ENCODE results near the gene PYCARD.
"Not testable (repeated sequence)": the region's sequence is repeated elsewhere in the genome, so short reads cannot be mapped to it uniquely, and the experiment has no call there.

PYCARD gene

GRCh38 chr16:31214708-31215286 lies 12.2 kb upstream of the PYCARD start:
- DNase-seq: no peak

DNA sequence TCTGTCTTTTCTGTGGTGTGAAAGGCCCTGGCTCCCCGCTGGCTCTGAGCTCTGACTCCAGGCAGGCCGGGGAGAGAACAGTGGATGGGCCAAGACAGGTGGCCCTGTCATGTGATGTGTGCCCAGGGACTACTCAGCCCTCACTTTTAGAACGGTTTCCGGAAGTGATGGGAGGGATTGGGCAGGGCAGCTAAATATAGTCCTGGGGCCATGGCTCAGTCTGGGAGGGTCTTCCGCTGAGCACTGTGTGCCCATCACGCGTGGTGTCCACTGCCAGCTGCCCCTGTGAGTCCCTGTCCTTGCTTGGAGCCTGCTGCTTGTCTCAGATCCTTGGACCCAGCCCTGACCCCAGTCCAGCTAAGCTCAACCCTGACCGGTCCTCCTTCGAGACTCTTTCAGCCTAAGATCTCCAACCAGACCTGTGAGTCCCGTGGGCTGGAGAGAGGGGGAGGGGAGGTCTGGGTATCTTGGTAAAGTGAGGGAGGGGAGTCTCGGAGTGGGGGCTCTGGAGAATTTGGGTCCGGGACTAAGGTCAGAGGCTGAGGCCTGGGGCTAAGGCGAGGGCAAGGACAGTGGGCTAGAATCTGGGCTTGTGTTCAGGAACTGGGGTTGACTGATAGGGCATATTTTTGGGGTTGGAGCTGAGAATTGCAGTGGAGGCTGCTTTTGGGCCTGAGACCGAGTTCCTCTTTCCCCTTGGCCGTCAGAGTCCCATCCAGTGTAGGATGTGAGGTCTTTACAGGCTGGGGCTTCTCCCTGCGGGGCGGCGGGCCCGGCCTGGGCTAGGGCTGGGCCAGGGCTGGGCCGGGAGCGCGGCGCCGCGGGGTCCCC lies 11.5 kb upstream of the PYCARD start, which contains the start of gene TRIM72:
Gene TRIM72, plus strand, starts transcription at position 243 of the 831 bp plus-strand sequence. CDS start 620 bp downstream, outside the sequence.
- DNase-seq: no peak

- no peak for DNase-seq
Observed at GRCh38 chr16:31213342-31213741, 10.8 kb upstream of the PYCARD start.

- no peak for DNase-seq
Observed at GRCh38 chr16:31206776-31207175, 4.2 kb upstream of the PYCARD start.

GRCh38 chr16:31204871-31205666 lies 2.5 kb upstream of the PYCARD start:
- no peak for DNase-seq

- no peak for DNase-seq
Observed at GRCh38 chr16:31201582-31202413, 762 bp downstream of the PYCARD start.

DNA sequence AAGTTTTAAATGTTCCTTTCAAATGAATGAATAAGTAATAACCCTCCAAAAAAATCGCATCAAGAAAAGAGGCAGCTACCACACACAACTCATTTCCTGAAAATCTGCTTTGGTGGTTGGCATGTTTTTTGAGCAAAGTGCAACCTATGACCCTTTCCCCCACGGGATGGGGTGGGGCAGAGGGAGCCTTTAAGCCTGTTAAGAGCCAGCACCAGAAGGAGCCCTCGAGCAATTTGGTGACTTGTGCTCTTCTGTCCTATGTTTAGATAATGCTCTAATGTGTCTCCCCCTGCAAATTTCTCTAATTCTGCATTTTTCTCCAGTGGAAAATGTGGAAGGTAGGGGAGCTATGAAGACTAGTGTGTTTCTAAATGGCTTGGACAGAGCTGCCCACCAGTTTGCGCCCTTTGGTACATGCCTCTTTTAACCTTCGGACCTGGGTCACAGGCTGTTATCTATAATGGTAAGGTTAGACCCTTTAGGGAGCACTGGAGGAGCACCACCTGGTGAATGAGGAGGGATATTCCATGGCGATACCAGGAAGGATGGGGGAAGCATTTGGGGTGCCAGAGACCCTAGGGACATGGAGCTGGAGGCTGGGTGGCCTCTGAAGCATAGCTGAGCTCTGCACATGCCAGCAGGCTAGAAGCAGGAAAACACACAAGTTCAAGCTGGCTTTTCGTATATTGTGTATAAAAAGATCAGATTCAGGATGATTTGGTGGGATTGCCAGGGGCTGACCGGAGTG lies 1.6 kb downstream of the PYCARD start:
- no peak for DNase-seq

DNA sequence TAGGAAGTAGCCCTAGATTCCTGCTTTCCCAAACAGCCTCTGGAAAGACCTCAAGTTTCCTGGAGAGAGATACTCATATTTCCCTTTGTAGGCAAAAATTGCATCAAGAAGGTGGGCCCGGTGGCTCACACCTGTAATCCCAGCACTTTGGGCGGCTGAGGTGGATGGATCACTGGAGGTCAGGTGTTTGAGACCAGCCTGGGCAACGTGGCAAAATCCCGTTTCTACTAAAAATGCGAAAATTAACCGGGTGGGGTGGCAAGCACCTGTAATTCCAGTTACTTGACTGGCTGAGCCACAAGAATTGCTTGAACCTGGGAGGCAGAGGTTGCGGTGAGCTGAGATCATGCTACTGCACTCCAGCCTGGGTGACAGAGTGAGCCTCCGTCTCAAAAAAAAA lies 2.4 kb downstream of the PYCARD start:
- not testable (repeated sequence) for DNase-seq

GRCh38 chr16:31199430-31200041 lies 3.0 kb downstream of the PYCARD start:
- DNase-seq: no peak

- DNase-seq: no peak
Observed at GRCh38 chr16:31198207-31198882, 4.2 kb downstream of the PYCARD start.

GRCh38 chr16:31196324-31197088 lies 6.1 kb downstream of the PYCARD start:
- no peak for DNase-seq

GRCh38 chr16:31195861-31196260 lies 6.7 kb downstream of the PYCARD start:
- DNase-seq: not testable (repeated sequence)

GRCh38 chr16:31194898-31195297 lies 7.7 kb downstream of the PYCARD start:
- no peak for DNase-seq

DNA sequence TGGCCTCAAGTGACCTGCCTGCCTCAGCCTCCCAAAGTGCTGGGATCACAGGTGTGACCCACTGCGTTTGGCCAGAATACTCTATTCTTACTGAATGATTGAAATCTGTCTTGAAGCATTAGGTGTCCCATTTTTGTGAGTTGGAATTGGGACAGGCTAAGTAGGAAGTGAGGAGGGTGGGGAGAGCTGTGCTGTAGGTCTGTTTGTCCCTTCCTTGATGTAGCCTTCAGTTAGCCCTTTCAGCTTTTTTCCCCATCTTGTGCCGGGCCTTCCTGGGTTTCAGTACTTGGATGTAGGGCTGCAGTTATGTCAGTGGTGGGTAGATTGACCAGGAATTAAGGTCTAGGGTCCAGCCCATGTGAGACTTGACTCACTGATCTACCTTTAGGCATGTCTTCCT lies 8.7 kb downstream of the PYCARD start:
- DNase-seq: no peak

DNA sequence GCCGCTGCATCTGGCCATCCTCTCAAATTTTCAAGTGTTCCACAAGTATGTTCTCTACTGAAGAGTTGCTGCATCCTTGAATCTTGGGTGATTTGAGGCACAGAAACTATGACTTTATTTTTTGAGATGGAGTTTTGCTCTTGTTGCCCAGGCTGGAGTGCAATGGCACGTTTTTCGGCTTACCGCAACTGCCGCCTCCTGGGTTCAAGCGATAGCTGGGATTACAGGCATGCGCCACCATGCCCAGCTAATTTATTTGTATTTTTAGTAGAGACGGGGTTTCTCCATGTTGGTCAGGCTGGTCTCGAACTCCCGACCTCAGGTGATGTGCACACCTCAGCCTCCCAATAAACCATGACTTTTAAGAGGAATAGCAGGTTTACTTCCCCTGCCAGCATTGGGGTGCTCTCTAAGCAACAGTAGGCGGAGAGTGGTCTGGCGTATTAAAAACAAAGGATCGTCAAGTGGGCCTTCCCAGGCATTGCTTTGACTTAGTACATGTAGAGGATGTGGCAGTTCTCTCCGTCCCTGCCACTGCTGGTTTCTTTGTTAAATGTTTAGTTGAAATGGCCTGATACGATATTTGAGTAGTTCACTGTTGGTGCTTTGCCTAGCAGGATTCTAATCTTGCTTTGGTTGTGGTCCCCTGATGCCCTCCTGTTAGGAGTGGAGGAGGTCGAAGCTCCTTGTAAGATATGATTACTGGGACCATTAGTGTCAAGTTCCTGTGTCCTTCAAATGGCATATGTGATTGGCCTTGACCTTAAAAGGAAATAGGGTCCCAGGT lies 9.5 kb downstream of the PYCARD start:
- no peak for DNase-seq

DNA sequence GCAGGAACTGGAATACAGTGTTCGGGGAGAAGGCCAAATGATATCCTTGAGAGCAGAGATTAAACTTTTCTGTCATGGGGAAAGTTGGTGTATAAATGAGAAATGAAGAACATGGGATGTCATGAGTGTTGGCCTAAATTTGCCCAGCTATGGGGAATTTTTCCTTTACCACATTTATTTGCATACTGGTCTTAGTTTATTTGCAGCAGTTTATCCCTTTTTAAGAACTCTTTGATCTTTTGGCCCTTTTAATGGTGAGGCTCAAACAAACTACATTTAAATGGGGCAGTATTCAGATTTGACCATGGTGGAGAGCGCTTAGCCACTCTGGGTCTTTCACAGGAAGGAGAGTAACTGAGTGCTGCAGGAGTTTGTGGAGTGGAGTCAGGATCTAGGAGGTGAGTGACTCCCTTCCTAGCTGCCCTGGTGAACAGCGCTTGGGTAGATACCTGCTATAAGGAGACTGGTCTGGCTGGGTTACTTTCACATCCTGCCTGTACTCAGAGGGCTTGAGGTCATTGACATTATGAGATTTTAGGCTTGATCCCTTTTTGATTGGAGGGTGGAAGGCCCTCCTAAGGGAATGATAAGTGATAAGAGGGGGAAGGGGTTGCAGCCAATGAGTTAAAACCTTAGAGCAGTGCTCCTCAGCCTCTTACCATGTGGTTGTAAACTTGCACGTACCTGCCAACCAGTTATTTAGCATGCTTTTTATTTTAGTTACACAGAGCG lies 10.7 kb downstream of the PYCARD start:
- DNase-seq: no peak

DNA sequence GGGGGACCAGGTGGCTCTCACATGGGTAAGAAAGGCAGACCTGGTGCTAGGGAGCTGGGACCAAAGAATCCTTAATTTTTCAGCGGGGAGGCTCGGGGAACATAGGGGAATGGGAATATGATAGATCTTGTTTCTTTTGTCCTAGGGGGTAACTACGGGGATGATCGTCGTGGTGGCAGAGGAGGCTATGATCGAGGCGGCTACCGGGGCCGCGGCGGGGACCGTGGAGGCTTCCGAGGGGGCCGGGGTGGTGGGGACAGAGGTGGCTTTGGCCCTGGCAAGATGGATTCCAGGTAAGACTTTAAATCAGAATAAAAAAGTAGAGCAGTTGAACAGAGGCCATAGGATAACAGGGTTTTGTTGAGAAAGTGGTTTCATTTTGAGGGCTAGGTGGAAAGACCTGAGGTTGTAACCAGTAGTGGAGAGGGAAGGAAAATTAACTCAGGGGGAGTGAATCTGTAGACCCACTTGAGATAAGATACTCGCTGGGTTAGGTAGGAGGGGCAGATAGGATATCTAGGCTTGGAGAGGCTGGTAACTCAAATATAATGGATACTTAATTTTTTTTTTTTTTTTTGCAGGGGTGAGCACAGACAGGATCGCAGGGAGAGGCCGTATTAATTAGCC lies 11.6 kb downstream of the PYCARD start:
- DNase-seq: no peak

GRCh38 chr16:31190061-31190460 lies 12.5 kb downstream of the PYCARD start:
- no peak for DNase-seq
